HAP-1 (cell line): ENCODE data around the gene CDC25C.

Source experiments
- DNase-seq, 2 experiments: peaks; one replicate each; pipeline ENCODE4 v3.0.0-alpha.2; 2016 to 2020; ENCODE audit warnings: low spot score in 2 of 2
- H3K27me3 ChIP-seq: fragments of 250-450 bp; sonication (Bioruptor Pico); 2 replicates; pipeline ENCODE4 v1.5.1; 2020; ENCODE audit warnings: low read depth, mild to moderate bottlenecking, moderate library complexity
- H3K36me3 ChIP-seq: fragments of 250-450 bp; sonication (Bioruptor Pico); replicated peaks from 2 replicates; pipeline ENCODE4 v1.5.1; 2020; ENCODE audit warnings: mild to moderate bottlenecking
- H3K4me1 ChIP-seq: fragments of 250-450 bp; sonication (Bioruptor Pico); 2 replicates; pipeline ENCODE4 v1.5.1; 2020; ENCODE audit warnings: mild to moderate bottlenecking
- H3K4me3 ChIP-seq: fragments of 250-450 bp; sonication (Bioruptor Pico); 2 replicates; pipeline ENCODE4 v1.5.1; 2020; ENCODE audit warnings: mild to moderate bottlenecking, moderate library complexity
- H3K9me3 ChIP-seq: fragments of 250-450 bp; sonication (Bioruptor Pico); 2 replicates; pipeline ENCODE4 v1.5.1; 2020; ENCODE audit warnings: mild to moderate bottlenecking, moderate library complexity
- in situ Hi-C: fragments of 300-500 bp; cut with MboI; formaldehyde crosslinking; loops from 3 replicates; pipeline ENCODE4 v1.14.3; 2020; ENCODE audit warnings: low sequenced_read_pairs, inconsistent platforms, mixed read lengths

The CDC25C gene

GRCh38 chr5:138353560-138354080 is 22.0 kb upstream of the CDC25C start:
- peaks cover 11% of the 10 kb centered on the region for H3K4me1 ChIP-seq
- H3K4me3 ChIP-seq, result peak overlapping the region; percentile 75
- H3K27me3 ChIP-seq, result no peaks in the 10 kb centered on the region
- 0 out of 2 replicates have a peak, but pooled peaks cover 4% of the 10 kb centered on the region for H3K9me3 ChIP-seq
- peaks cover 15% of the 10 kb centered on the region for H3K36me3 ChIP-seq
- DNase-seq, result no peak
- in situ Hi-C loops, result no loop called here

GRCh38 chr5:138352722-138353559 is 21.3 kb upstream of the CDC25C start:
- Histone ChIP-seq H3K36me3 (peaks cover 20% of the 10 kb centered on the region), H3K9me3 (0 out of 2 replicates have a peak, but pooled peaks cover 4% of the 10 kb centered on the region), H3K27me3 (no peaks in the 10 kb centered on the region), H3K4me3 (peak overlapping the region; percentile 75), H3K4me1 (peaks cover 11% of the 10 kb centered on the region)
- in situ Hi-C loops, result no loop called here
- peak; percentile 53 to 67 for DNase-seq

GRCh38 chr5:138352071-138352721 is 20.6 kb upstream of the CDC25C start, which contains the start of gene KDM3B:
TSS of gene KDM3B (plus strand) at chr5:138352685. CDS start at chr5:138352796, 111 bp downstream.
- H3K36me3 ChIP-seq, result peaks cover 26% of the 10 kb centered on the region
- in situ Hi-C loops, result no loop called here

GRCh38 chr5:138351517-138351916 is 19.9 kb upstream of the CDC25C start:
- DNase-seq, result no peak
- 0 out of 2 replicates have a peak, but pooled peaks cover 4% of the 10 kb centered on the region for H3K9me3 ChIP-seq
- in situ Hi-C loops, result no loop called here
- peaks cover 11% of the 10 kb centered on the region for H3K4me1 ChIP-seq
- H3K36me3 ChIP-seq, result peaks cover 33% of the 10 kb centered on the region
- no peaks in the 10 kb centered on the region for H3K27me3 ChIP-seq
- no peak overlapping the region for H3K4me3 ChIP-seq

More at GRCh38 chr5:138352071-138352721, 20.6 kb upstream of the CDC25C start, which contains the start of gene KDM3B:
- peak within 1 kb of the TSS; percentile 75 for H3K4me3 ChIP-seq
- no peaks in the 10 kb centered on the region for H3K27me3 ChIP-seq
- H3K9me3 ChIP-seq, result 0 out of 2 replicates have a peak, but pooled peaks cover 4% of the 10 kb centered on the region
- peak; percentile 75 to 88 for DNase-seq
- peaks cover 11% of the 10 kb centered on the region for H3K4me1 ChIP-seq

- in situ Hi-C loops, result no loop called here
- Histone ChIP-seq H3K36me3 (peaks cover 37% of the 10 kb centered on the region), H3K9me3 (0 out of 2 replicates have a peak, but pooled peaks cover 4% of the 10 kb centered on the region), H3K4me1 (peaks cover 11% of the 10 kb centered on the region), H3K4me3 (no peak overlapping the region), H3K27me3 (no peaks in the 10 kb centered on the region)
- DNase-seq, result no peak
These were observed 19.5 kb upstream of the CDC25C start for GRCh38 chr5:138351056-138351455.

- DNase-seq, result no peak
- Histone ChIP-seq H3K4me1 (peaks cover 11% of the 10 kb centered on the region), H3K4me3 (no peak overlapping the region), H3K27me3 (no peaks in the 10 kb centered on the region), H3K9me3 (0 out of 2 replicates have a peak, but pooled peaks cover 4% of the 10 kb centered on the region), H3K36me3 (peaks cover 42% of the 10 kb centered on the region)
- in situ Hi-C loops, result no loop called here
These were observed 18.9 kb upstream of the CDC25C start for GRCh38 chr5:138350563-138350890.

- H3K4me3 ChIP-seq, result no peak overlapping the region
- no peak for DNase-seq
- no peaks in the 10 kb centered on the region for H3K27me3 ChIP-seq
- H3K9me3 ChIP-seq, result 0 out of 2 replicates have a peak, but pooled peaks cover 4% of the 10 kb centered on the region
- H3K36me3 ChIP-seq, result peaks cover 48% of the 10 kb centered on the region
- in situ Hi-C loops, result no loop called here
- H3K4me1 ChIP-seq, result peaks cover 5% of the 10 kb centered on the region
These were observed 18.4 kb upstream of the CDC25C start for GRCh38 chr5:138349852-138350562.

- Histone ChIP-seq H3K4me3 (no peak overlapping the region), H3K9me3 (0 out of 2 replicates have a peak, but pooled peaks cover under 1% of the 10 kb centered on the region), H3K27me3 (no peaks in the 10 kb centered on the region), H3K4me1 (no peaks in the 10 kb centered on the region), H3K36me3 (peaks cover 69% of the 10 kb centered on the region)
- in situ Hi-C loops, result no loop called here
- DNase-seq, result no peak
These were observed 15.3 kb upstream of the CDC25C start for GRCh38 chr5:138346889-138347288.

GRCh38 chr5:138344887-138345622 is 13.5 kb upstream of the CDC25C start:
- no peak for DNase-seq
- in situ Hi-C loops, result no loop called here
- Histone ChIP-seq H3K27me3 (no peaks in the 10 kb centered on the region), H3K9me3 (no peaks in the 10 kb centered on the region), H3K36me3 (peaks cover 79% of the 10 kb centered on the region), H3K4me1 (peaks cover under 1% of the 10 kb centered on the region; the same call in 1 of the 2 replicates), H3K4me3 (no peak overlapping the region)

- H3K9me3 ChIP-seq, result no peaks in the 10 kb centered on the region
- peaks cover 37% of the 10 kb centered on the region for H3K36me3 ChIP-seq
- H3K4me3 ChIP-seq, result no peak overlapping the region
- in situ Hi-C loops, result no loop called here
- H3K4me1 ChIP-seq, result peaks cover 14% of the 10 kb centered on the region
- H3K27me3 ChIP-seq, result no peaks in the 10 kb centered on the region
- DNase-seq, result no peak
These were observed 8.4 kb upstream of the CDC25C start for GRCh38 chr5:138340008-138340407.

- no peak for DNase-seq
- peaks cover 14% of the 10 kb centered on the region for H3K4me1 ChIP-seq
- H3K27me3 ChIP-seq, result no peaks in the 10 kb centered on the region
- H3K9me3 ChIP-seq, result no peaks in the 10 kb centered on the region
- peak overlapping the region; percentile 68 for H3K4me3 ChIP-seq
- peaks cover 32% of the 10 kb centered on the region for H3K36me3 ChIP-seq
- in situ Hi-C loops, result no loop called here
These were observed 7.9 kb upstream of the CDC25C start for GRCh38 chr5:138339464-138339863.

GRCh38 chr5:138339091-138339456 is 7.5 kb upstream of the CDC25C start:
- Histone ChIP-seq H3K4me3 (peak overlapping the region; percentile 68), H3K4me1 (peaks cover 14% of the 10 kb centered on the region), H3K27me3 (no peaks in the 10 kb centered on the region), H3K9me3 (no peaks in the 10 kb centered on the region), H3K36me3 (peaks cover 28% of the 10 kb centered on the region)
- peak in 1 of 2 experiments; percentile 41 for DNase-seq
- in situ Hi-C loops, result no loop called here
